GM12865 (cell line): ENCODE data around the gene SUGCT.

Experiments used
- DNase-seq: peaks from one replicate; pipeline ENCODE4 v3.0.0; 2010; ENCODE audit warnings: low read depth
- H3K4me3 ChIP-seq: 2 replicates; pipeline ENCODE4 v1.5.1; 2011; ENCODE audit warnings: mild to moderate bottlenecking, low read depth, low read length, control low read depth
- CTCF ChIP-seq: IDR thresholded peaks from 2 replicates; pipeline ENCODE4 v1.5.1; 2011; ENCODE audit warnings: low read length, control low read depth, low read depth, inconsistent platforms; ENCODE audit not compliant: insufficient read depth; ENCODE audit errors: missing control alignments

SUGCT gene

GRCh38 chr7:40477094-40477493, 342.3 kb downstream of the SUGCT start:
- no peak for DNase-seq
- H3K4me3 ChIP-seq: no peak overlapping the region
- TF ChIP-seq CTCF: no peak

GRCh38 chr7:40482845-40483244, 348.0 kb downstream of the SUGCT start:
- no peak overlapping the region for H3K4me3 ChIP-seq
- DNase-seq: no peak
- no peak for TF ChIP-seq CTCF

GRCh38 chr7:40483630-40484029, 348.8 kb downstream of the SUGCT start:
- no peak for DNase-seq
- no peak overlapping the region for H3K4me3 ChIP-seq
- peak; percentile 10 for TF ChIP-seq CTCF

GRCh38 chr7:40489844-40490602, 355.2 kb downstream of the SUGCT start:
- no peak for DNase-seq
- no peak for TF ChIP-seq CTCF
- H3K4me3 ChIP-seq: no peak overlapping the region

- no peak for DNase-seq
- no peak for TF ChIP-seq CTCF
- H3K4me3 ChIP-seq: no peak overlapping the region
Observed at GRCh38 chr7:40490603-40490924, 355.8 kb downstream of the SUGCT start.

GRCh38 chr7:40492946-40493345, 358.1 kb downstream of the SUGCT start:
- no peak for TF ChIP-seq CTCF
- no peak for DNase-seq
- H3K4me3 ChIP-seq: no peak overlapping the region

GRCh38 chr7:40493609-40494051, 358.8 kb downstream of the SUGCT start:
- no peak for DNase-seq
- TF ChIP-seq CTCF: no peak

More at GRCh38 chr7:40493609-40494051, 358.8 kb downstream of the SUGCT start:
- H3K4me3 ChIP-seq: no peak overlapping the region
